Measurements from ENCODE around the gene COQ8B. TPM values are rescaled to one million over a fixed set of nuclear protein-coding genes. Genes with fewer than 3 reads are reported as not detected.
A peak's percentile ranks its signal among the peaks of the same experiment; 100 is the strongest.

COQ8B gene
- total and polyA plus RNA-seq, 2 experiments from 2014 or later: 82.5 to 90.6 TPM

DNA sequence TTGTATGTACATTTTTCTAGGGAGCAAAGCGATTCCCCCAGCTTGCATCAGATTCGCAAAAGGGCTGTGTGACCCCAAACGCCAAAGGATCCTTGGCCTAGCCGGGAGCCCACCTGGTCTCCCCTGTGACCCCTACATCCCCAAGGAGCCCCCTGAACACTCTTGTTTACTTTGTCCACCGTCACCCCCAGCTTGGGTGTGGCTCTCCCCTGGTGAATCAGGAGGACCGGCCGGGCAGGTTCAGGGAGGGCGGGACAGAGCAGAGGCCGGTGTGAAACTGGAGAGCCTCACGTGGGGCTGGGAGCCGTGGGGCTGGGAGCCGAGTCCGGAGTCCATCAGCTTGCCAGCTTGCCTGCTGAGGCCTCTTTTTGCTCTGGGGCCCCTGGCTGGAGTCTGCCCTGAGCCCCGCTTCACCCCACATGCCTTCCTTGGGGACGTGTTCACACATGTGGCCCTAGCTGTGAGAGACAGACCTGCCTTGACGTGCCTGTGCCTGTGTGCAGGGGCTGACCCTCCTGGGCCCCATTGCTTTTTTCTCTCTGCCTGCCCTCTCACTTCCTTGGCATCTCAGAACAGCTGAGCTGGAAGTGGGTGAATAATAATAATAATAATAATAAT lies 2.2 kb upstream of the COQ8B start:
- H3K27me3 ChIP-seq: no peaks in the 10 kb centered on the region
- H3K27ac ChIP-seq: peak overlapping the region; percentile 95
- no peaks in the 10 kb centered on the region for H3K9me3 ChIP-seq (ENCODE audit: low read depth)
- peaks cover 14% of the 10 kb centered on the region for H3K4me1 ChIP-seq (ENCODE audit: low read depth)
- TF ChIP-seq, protein P1, sequence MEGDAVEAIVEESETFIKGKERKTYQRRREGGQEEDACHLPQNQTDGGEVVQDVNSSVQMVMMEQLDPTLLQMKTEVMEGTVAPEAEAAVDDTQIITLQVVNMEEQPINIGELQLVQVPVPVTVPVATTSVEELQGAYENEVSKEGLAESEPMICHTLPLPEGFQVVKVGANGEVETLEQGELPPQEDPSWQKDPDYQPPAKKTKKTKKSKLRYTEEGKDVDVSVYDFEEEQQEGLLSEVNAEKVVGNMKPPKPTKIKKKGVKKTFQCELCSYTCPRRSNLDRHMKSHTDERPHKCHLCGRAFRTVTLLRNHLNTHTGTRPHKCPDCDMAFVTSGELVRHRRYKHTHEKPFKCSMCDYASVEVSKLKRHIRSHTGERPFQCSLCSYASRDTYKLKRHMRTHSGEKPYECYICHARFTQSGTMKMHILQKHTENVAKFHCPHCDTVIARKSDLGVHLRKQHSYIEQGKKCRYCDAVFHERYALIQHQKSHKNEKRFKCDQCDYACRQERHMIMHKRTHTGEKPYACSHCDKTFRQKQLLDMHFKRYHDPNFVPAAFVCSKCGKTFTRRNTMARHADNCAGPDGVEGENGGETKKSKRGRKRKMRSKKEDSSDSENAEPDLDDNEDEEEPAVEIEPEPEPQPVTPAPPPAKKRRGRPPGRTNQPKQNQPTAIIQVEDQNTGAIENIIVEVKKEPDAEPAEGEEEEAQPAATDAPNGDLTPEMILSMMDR (IDR thresholded peaks at IDR 0.05; ENCODE audit: low read depth, low read length): no peak
- H3K36me3 ChIP-seq: no peaks in the 10 kb centered on the region
- DNase-seq (ENCODE audit: low read depth in 1 of 2, low spot score in 1 of 2): peak; percentile 49 to 61
- peak overlapping the region; percentile 66 for H3K4me3 ChIP-seq

DNA sequence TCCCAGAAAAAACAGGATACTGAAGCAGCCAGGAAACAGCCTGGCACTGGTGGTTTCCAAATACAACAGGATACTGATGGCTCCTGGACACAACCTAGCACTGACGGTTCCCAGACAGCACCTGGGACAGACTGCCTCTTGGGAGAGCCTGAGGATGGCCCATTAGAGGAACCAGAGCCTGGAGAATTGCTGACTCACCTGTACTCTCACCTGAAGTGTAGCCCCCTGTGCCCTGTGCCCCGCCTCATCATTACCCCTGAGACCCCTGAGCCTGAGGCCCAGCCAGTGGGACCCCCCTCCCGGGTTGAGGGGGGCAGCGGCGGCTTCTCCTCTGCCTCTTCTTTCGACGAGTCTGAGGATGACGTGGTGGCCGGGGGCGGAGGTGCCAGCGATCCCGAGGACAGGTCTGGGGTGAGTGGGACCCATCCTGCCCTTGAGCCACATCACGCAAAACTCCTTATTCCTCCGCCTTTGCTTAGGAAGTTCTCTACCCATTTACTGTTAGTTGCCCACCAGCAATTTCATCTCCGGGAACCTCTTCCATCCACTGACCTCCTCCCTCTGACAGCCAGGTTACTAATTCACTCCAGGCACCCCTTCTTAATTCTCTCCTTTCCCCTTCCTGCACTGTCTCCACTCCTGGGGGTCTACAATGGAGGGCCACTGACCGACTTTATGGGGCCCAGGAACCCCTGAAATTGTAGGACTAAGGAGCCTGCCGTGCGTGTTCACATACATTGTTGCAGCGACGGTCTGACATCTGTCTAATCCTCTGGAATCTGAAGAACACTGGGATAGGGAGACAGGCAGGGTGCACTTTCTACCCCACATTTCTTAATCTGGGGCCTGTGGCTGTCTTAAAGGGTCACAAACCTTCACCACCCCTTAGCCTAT lies 1.4 kb upstream of the COQ8B start:
- Histone ChIP-seq H3K27ac (peak overlapping the region; percentile 95), H3K4me3 (peak overlapping the region; percentile 66), H3K4me1 (ENCODE audit: low read depth) (peaks cover 14% of the 10 kb centered on the region), H3K27me3 (no peaks in the 10 kb centered on the region), H3K9me3 (ENCODE audit: low read depth) (no peaks in the 10 kb centered on the region), H3K36me3 (no peaks in the 10 kb centered on the region)
- peak; percentile 6 to 33 for DNase-seq (ENCODE audit: low read depth in 1 of 2, low spot score in 1 of 2)
- TF ChIP-seq, protein P1 (IDR thresholded peaks at IDR 0.05; ENCODE audit: low read depth, low read length): no peak

DNA sequence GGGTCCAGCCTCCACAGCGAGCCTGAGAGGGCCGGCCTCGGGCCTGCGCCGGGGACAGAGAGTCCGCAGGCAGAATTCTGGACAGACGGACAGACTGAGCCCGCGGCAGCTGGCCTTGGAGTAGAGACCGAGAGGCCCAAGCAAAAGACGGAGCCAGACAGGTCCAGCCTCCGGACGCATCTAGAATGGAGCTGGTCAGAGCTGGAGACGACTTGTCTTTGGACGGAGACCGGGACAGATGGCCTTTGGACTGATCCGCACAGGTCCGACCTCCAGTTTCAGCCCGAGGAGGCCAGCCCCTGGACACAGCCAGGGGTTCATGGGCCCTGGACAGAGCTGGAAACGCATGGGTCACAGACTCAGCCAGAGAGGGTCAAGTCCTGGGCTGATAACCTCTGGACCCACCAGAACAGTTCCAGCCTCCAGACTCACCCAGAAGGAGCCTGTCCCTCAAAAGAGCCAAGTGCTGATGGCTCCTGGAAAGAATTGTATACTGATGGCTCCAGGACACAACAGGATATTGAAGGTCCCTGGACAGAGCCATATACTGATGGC lies 716 bp upstream of the COQ8B start:
- TF ChIP-seq, protein P1 (IDR thresholded peaks at IDR 0.05; ENCODE audit: low read depth, low read length): no peak
- Histone ChIP-seq H3K27ac (peak overlapping the region; percentile 95), H3K9me3 (ENCODE audit: low read depth) (no peaks in the 10 kb centered on the region), H3K4me1 (ENCODE audit: low read depth) (peaks cover 14% of the 10 kb centered on the region), H3K27me3 (no peaks in the 10 kb centered on the region), H3K4me3 (peak overlapping the region; percentile 66), H3K36me3 (no peaks in the 10 kb centered on the region)
- no peak for DNase-seq (ENCODE audit: low read depth in 1 of 2, low spot score in 1 of 2)

DNA sequence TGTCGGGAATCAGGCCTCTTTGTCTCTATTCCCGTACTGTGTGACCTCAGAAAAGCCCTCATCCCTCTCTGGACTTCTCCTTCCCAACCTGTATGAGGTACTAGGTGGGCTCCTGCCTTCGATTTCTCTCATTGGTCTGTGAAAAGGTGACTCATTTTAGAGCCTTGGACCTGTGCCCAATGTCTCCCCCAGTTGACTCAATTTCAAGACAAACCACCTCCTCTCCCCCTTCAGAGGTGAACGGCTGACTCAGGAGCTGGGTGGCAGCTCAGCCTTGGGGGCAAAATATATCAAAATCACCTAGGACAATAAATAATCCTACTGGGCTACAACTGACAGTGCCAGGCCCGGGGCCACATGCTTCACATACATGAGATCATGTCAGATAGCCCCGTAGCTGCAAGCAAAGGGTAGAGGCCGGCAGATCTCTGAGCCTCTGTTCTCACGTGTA lies 630 bp downstream of the COQ8B start:
- no peak for DNase-seq (ENCODE audit: low read depth in 1 of 2, low spot score in 1 of 2)
- no peaks in the 10 kb centered on the region for H3K36me3 ChIP-seq
- TF ChIP-seq, protein P1 (IDR thresholded peaks at IDR 0.05; ENCODE audit: low read depth, low read length): no peak
- H3K27ac ChIP-seq: peak overlapping the region; percentile 95
- no peaks in the 10 kb centered on the region for H3K9me3 ChIP-seq (ENCODE audit: low read depth)
- H3K27me3 ChIP-seq: no peaks in the 10 kb centered on the region
- H3K4me1 ChIP-seq (ENCODE audit: low read depth): peaks cover 14% of the 10 kb centered on the region
- H3K4me3 ChIP-seq: peak overlapping the region; percentile 66

DNA sequence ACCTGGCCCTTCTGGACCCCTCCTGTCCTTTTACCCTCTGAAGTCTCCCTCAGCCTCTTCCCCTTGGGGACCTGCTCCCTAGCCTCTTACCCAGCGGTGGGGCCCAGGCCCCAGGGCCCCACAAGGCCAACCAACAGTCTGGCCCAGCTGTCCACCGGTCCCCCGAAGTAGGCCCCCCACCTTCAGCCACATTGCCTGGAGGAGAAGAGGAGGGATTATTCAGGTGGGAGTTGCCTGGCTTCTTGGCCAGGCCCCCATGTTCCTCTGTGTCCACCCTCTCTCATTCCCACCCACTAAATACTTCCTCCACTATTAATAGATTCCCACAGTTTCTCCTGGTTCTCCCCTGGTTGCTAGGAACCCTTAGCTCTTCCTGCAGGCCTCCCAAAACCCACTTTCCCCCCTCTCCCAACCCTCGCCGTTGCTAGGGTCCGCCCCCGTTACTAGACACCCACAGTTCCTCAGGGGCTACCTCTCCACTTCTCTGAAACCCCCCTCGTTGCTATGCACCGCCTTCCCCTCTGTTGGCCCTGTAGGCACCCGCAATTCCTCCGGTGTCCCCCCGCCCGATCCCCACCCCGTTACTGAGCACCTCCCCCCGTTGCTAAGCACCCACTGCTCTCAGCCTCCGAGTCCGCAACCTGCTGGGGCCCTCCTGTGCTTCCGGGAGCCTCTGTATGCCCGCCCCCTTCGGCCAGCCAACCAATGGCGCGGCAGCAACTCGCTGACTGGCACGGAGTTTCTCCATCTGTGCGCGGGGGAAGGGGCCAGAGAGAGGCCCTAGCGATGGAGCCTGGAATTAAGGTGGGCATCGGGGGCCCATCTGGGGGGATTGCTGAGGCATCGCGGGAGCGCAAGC lies 2.0 kb downstream of the COQ8B start:
- H3K27ac ChIP-seq: peak overlapping the region; percentile 95
- peaks cover 14% of the 10 kb centered on the region for H3K4me1 ChIP-seq (ENCODE audit: low read depth)
- TF ChIP-seq, protein P1 (IDR thresholded peaks at IDR 0.05; ENCODE audit: low read depth, low read length): no peak

More for the DNA sequence above, 2.0 kb downstream of the COQ8B start:
- peaks cover 3% of the 10 kb centered on the region for H3K36me3 ChIP-seq
- H3K9me3 ChIP-seq (ENCODE audit: low read depth): no peaks in the 10 kb centered on the region
- DNase-seq (ENCODE audit: low read depth in 1 of 2, low spot score in 1 of 2): peak; percentile 95 to 96
- H3K27me3 ChIP-seq: no peaks in the 10 kb centered on the region
- peak overlapping the region; percentile 66 for H3K4me3 ChIP-seq

All from cardiac muscle cell (in vitro differentiated cells and primary cell).